HG03108 (cell line): ENCODE data around the gene NXPH1.

Experiments
- ATAC-seq: cut with Tn5 transposase; IDR thresholded peaks from one replicate; pipeline ENCODE4 v1.9.1; 2021; ENCODE audit warnings: moderate library complexity; ENCODE audit not compliant: unreplicated experiment

NXPH1 gene

DNA sequence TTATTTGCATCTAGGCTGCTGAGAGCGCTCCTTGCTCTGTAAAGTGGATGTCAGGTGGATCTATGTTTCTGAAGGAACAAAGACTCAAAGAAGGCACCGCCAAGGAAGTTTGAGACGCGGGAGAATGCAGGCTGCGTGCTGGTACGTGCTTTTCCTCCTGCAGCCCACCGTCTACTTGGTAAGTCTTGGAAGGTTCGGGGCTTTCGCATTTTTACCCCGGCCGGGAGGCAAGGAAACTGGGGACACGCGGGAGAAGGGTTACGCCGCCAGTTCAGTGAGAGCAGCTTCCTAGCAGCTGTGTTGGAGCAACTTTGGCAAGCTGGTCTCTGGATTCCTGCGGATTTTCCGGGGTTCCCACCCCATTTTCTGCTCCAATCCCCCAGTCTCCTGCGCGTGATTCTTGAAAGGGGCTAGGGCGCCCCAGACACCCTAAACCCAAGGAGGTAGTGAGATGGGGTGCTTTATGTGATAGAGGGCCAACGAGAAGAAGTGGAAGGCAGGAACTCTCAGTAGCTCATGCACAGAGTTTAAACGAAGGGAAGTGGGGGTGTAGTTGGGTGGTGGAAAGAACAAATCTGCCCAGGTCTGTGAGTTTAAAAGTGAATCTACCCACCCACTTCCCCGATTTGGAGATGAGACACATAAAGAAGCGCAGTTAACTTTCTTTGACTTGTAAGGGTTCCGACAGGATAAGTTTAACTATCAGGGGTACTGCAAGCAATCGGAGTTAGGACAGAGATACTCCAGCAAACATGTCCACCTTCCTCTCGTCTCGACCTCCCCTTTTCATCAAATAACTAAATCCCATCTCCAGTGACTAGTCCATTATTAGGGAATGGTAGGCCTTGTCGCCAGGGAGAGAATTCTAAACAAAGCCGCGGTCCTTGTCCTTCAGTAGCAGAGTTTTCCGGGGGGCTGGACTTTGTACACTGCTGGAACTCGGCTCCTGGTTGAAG lies 2.5 kb downstream of the NXPH1 start:
- ATAC-seq = no peak

DNA sequence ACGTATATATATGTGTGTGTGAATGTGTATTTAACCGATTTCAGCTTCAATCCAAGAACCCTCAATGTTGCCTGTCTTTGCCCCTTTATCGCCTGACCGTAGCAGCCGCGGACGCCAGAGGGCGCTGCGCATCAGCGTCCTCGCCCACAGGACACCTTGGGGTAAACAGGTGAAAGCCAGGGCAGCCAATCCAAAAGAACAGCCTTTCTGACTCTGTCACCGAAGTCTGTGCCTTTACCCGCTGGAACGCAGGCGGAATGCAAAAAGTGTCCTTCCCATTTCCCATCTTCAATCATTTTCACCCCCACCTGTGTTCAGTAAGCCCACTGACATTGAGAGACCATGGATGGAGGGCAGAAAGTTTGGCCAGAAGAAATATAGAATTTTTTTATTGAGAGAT lies 3.6 kb downstream of the NXPH1 start:
- peak; percentile 61 for ATAC-seq

DNA sequence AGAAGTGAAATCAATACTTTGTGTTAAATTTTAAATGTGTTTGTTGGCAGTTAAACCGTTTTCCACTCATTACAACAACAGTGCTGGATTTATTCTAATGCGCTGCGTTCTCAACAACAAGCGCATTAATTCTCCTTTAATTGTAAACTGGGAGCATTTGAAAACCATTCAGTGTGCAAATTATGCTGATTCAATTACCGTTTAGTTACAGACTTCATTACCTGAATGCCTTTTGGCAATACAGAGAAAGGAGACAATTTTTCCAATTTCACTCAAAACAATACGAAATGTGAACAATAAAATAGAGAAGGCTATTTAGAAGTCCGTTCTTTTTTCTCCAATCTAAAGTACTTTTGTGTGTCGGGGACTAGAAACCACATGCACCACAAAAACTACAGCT lies 4.2 kb downstream of the NXPH1 start:
- ATAC-seq = no peak

DNA sequence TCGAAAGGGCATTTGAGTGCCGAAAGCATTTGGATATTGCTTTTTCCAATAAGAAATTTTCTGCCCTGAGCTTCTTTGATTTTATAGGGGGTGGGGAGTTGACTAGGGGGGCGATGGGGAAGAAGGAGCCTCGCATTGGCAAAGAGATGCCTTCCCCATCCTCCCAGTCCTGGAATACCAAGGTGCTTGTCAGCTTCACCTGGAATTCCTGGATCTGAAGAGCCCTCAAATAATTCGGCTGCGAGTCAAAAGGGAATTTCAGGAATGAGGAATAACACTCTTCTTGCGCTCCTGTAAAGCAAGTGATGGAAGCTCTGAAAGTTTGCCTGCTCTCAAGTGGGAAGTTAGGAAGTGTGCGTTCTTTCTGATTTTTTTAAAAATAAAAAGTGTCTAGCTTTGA lies 7.3 kb downstream of the NXPH1 start:
- ATAC-seq = no peak

DNA sequence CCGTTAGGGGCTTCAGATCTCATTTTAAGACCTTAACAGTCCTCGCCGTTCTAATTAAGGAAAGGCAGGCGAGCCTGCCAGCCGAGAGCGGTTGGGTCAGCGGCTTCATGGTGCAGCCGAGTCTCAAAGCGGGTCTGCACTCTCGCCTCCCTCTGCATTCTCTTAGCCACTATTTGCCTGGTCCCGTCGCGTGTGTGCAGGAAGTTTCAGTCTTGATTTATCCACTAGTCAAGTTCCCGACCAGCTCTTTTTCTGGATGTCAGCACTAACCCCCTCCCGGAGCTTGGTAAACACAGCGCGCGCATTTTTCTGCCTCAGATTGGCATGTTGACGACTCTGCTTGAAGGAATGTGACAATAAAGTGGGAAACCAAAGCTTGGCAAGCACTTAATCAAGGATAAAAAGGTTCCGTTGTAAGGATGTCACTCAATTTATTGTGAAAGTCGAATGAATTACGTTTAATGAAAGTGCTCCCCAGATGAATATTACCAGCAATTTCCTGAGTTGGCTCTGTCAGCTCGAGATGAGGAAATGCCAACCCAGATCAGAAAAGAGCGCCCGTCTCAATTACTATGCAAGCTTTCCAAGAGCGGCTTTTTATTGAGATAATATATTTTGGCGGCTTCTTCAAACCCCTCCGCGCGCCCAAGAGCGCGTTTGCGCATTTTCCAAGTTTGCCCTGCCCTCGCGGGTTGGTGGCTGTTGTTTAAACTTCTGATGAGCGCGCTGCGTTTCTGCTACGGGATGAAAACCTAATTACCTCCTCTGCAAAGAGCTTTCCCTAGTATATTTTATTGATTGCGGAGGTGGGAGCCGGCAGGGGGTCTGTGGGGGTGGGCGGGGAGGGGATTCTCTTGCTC lies 7.9 kb downstream of the NXPH1 start:
- ATAC-seq = no peak

DNA sequence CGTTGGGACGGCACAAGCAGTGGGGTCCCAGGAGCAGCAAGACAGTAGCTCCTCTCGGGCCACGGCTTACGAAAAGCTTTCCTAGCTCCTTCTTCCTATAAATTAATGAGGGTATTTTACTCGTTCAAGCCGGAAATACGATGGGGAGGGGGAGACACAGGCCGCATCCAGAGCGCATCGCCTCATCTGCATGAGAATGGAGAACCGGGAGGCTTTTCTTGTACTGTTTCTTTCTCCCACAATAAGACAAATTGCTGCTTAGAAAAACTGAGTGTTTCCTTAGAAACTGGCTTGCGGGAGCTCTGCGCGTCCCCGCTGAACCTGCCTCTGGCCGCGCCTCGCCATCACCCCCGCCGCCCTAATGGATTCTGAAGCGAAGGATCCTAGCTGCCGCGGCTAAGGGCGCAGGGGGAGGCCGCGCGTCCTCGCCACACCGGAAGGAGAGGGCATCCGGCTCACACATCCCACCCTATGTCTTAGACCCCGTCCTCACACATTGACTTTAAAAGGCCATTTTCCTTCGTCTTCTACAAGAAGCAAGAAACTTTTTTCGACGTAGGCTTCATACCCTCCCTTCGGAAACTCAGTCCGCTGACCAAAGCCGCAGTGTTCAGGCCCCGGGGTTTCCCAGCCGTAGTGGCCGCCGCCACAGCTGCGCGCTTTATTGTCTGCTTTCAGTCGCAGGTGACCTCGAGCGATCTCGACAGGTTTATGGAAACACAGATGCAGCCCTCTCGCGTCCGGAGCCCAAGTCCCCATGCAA lies 8.8 kb downstream of the NXPH1 start:
- ATAC-seq = no peak

DNA sequence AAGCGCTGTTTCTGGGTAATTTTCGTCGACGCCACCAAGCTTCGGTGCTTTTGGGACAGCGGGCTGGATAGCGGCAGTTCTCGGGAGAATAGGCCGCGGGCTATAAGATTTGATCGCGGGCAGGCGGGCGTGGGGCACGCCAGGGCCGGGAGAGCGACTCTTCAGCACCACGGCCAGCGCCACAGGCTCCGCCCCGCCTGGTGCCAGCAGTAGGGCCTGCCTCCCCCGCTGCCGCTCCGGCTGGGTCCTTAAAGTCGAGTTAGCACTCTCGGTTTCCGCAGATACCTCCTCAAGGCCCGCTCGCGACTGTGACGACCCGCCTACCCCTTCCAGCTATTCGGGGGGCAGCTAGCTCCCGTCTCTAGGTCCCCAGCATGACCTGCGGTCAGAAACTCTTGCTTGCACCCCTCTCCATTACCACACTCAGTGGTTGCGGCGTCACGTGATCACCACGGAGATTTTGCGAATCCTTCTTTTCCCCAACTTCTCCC lies 9.4 kb downstream of the NXPH1 start:
- no peak for ATAC-seq

DNA sequence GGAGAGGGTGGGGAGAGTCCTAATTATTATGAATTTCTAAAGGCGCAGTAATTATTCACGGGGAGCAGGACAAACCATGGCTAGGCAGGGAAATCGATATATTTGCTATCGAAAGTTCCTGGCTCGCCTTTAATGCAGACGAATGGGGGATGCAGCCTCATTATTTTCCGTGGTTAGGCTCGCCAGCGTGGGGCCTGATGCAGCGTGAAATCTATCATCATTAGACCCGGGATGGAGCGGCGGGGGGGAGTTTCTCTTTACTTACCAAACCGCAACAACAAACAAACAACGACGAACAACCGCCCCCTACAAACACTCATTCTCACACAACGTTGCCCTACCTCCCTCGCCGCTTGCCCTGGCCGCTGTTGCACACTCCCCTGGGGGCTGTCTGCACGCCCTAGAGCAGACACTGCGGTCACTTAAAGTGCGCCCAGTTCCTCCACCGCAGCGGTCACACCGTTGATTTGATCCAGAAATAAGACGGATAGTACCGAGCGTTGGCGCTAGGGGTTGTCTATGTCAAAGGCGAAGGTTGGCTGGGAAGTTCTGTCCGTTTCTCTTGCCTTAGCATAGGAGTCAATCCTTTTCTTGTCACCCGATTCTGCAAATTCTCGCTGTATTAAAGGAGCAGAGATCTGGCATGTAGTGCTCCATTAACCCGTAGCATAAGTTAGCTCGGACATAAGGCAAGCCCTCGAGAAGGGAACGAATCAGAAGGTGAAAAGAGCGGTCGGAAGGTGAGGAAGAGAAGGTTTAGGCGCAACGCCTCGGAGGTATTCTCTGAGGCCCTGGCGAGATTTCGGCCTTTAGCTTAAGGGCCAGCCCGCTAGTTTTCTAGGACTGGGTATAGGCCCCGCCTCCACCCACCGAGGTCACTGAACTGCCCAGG lies 10.4 kb downstream of the NXPH1 start:
- no peak for ATAC-seq

DNA sequence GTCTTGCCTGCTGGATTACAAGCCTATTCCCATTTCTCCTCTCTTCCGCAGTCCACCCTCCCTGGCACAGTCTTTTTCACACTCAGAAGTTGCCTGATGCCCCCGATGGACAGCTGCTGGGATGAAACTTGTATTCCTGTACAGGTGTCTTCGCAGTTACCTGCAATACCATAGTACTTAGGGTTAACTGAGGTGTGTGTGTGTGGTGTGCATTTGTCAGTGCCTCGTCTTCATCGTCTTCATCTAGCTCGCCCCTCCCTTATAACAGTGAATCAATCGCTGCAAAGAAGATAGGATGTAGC lies 11.0 kb downstream of the NXPH1 start:
- no peak for ATAC-seq

DNA sequence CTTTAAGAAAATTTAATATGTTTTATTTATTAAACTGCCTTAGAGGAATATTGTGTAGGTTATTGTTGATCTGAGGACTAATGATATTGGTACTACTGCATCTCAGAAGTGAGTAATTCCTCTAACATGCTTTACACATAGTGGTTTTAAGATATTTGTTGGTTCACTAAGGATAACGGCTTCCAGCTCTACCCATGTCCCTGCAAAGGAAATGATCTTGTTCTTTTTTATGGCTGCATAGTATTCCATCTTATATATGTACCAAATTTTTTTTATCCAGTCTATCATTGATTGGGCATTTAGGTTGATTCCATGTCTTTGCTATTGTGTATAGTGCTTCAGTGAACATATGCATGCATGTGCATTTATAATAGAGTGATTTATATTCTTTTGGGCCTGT lies 20.1 kb downstream of the NXPH1 start:
- no peak for ATAC-seq

DNA sequence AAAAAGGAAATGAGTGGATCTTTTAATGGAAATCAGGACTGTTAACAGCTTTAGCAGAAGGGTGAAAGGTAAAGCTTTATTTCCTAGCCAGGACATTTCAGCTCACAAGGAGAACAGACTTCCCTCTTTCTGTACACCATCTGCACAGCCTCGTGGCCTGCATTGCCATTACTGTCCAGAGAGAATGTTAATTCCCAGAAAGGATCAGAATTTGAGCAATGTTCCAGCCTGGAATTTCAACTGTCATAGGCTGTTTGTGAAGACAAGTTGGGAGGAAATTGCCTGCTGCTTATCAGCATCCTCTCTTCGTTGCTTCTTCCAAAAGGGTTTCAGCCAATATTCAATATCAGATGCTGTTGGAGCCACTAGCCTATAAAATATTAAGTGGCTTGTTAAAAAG lies 22.0 kb downstream of the NXPH1 start:
- no peak for ATAC-seq

DNA sequence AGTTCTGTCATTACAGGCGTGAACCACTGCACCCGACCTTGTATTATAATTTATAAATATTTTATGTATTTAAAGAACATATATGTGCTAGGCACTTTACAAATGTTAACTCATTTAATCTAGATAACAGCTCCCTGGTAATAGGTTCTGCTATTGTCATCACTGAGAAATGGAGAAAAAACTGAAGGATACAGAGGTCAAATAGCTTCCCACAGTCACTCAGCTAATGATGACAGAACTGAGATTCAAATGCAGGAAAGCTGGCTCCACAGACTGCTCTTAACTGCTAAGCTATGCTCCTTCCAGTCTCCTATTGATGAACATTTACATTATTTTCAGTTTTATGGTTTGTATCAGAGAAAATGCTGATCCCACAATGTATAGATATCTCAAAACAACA lies 28.9 kb downstream of the NXPH1 start:
- ATAC-seq = no peak

DNA sequence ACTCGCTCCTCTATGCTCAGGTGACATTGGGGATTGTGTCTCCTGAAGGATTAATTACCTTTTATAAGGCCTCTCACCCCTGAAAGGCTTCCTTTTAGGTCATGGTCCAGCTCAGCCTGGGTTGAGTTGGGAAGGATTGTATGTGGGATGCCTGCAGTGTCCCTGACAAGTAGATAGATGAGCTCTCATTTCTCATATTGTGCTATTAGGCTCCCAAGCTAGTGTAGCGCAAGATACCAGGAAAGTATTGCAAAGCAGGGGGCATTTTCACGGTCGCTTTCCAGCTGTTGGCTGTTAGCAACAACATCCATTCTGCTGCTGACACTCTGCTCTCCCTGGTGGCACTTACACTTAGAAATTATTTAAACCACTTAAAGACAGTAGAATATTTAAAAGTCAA lies 31.9 kb downstream of the NXPH1 start:
- ATAC-seq = no peak

DNA sequence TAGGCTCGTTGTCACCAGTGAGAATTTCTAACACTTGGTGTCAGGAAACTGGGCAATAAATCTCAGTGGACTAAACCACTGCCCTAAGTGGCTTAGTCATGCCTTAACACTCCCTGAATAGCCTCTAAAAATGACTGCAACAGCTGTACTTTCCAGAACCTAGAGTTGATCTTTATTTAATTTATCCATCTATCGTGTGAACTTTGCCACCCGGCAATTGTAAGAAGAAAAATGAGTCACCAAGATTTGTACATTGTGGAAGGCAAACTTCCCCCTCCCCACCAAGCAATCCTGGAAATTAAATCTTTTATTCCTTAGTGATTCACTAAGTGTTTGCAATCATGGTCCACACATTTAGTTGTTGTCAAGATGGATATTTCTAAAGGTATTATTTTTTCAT lies 47.1 kb downstream of the NXPH1 start:
- ATAC-seq = no peak

DNA sequence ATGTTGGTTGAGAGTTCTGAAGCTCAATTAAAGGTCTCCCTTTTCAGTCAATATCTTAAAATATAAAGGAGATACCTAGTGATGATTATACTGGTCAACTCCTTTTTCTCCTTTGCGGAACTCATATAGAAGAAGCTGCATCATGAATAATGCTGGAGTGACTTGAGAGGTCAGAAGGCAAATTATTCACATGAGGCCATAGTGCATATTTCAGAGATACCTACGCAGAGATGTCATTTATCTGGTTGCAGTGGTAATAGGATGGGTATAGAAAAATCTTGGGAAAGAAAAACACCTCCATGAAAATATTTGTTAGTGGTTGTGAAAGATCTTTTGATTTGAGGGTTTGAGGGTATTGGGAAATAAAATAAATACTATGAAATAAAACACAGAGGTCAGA lies 47.7 kb downstream of the NXPH1 start:
- no peak for ATAC-seq

DNA sequence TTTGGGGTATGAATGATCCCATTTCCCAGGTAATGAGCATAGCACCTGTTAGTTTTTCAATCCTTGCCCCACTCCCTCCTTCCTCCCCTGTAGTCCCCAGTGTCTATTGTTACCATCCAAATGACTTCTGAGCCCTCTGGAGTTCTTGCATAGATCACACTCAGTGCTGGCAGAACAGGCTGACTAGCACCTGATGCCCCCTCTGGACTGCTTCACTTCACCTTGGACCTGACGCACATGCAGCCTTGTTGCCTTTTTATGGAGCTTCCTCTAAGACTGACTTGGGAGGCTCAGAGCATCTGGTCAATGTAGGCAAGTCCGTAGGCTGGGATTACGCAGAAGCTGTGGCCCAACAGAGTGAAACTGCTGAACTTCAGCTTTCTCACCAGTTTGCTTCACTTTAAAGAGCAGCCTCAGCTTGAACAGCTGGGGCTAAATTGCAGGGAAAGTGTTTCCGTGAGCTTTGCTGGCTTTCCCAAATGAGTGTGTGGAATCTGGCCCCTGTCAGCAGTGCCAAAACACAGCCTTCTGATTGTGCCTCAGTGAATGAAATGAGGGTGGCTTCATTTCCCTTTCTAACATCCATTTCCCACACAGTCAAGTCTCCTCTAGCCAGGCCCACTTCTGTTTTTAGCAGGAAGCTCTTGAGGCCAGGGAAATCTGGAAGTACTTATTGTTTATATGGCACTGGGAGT lies 48.5 kb downstream of the NXPH1 start:
- no peak for ATAC-seq

DNA sequence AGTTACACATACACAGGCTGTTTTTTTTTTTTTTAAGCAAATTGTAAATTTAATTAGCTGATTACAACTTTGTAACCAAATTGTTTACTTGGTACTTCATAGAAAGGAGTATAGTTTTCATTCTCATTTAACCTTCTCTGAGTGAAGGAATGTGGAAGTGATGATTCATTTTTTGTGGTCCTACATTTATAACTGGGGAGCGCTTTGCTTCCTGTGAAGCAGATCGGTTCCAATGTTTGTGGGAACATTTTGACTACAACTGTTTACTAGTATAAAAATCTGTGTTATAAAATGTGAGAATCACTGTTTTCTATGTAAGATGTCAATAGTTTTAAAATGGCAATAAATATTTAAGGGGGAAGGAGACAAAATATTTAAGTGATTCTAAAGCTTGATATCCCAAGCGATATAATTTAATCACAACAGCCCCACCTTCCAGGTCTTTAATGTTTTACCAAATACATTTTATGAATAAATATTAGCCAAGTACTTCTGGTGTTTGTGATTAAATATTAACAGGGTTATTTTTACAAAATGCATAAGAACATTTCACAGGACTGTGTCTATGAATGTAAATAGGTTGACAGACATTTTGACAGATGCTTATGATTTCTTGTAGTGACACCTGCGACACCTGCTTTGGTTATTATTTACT lies 57.1 kb downstream of the NXPH1 start:
- no peak for ATAC-seq

DNA sequence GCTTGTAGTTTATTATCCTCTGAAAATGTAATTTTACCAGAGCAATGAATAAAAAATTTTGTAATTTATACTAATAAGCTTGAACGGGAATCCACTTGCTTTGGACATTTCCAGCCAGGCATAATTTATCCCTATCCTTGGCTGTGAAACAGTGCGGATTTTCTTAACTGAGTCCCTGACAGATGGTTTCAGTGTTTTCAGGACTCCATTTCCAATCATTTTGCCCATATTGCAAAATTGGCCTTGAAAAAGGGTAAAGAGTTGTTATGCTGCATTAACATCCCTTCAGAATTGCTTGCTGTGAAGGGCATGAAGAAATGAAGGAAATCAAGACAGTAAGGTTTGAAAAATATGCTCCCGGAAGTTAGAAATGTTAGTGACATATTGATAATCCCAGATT lies 57.7 kb downstream of the NXPH1 start:
- no peak for ATAC-seq
